HG02763 (cell line): ENCODE measurements around the gene TAF1B.

Experiments
- ATAC-seq: cut with Tn5 transposase; IDR thresholded peaks from one replicate; pipeline ENCODE4 v1.9.1; 2021; ENCODE audit warnings: mild to moderate bottlenecking, moderate library complexity; ENCODE audit not compliant: unreplicated experiment

The TAF1B gene

DNA sequence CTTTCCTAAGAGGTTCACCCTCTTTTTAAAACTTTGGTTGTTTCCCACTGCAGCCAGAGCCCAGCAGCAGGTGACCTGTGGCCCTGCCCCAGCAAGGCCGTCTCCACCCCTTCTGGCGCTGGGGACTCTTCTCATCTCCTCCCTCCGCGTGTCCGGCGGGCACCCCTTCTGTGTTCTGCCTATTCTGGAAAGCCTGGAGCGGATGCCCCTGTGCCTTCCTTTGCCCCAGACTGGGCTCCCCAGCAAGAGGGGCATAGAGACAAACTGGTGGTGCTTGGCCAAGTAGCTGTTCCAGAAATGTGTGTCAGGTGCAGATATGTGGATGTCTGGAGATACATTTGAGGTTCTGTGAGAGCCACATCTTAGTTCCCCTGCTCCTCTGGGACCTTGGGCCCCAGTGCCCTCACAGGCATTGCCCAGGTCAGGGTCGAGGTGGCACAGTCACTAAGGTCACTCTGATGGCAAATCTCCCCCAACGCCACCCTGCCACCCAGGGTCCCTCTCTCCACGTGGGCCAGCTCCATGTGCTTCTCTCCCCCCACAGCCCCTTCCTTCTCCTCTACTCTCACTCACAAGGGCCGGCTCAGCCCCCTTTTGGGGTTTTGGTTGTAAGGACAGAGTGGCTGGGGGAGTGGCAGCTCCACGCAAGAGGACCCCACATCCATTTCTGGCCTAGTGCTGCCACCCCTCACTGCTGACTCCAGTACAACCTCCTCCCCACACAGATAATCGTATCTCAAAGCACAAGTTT is 35.5 kb upstream of the TAF1B start:
- ATAC-seq: no peak

DNA sequence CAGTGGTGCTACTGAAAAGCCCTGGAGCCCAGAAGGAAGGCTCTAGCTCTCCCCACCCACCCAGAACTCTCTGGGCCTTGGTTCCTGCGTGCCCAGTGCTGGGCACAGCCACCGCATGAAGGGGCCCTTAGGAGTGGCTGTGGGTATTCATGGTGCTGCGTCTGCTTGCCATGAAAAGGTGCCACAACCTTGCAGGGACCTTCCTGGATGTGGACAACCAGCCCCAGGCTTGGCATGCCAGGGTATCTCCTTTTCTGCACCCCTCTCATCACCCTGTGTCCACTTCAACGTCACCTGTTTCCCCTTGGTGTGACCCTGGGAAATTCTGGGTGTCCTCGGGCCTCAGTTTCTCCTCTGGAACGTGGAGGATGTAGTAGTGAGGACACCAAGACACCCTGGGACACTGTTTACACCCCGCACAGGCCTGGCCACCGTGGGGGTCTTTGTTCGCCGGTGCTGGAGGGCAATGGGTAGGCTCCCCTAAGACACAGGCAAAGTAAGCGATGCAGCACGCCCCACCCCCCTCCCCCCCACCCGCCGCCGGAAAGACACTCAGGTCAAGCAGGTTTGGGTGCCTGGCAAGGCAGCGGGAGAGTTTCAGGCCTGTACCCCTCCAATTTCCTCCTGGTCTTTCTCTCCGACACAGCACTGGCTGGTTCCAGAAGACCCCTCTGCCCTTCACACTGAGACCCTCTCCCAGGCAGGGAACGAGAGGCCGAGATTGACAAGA is 34.8 kb upstream of the TAF1B start:
- no peak for ATAC-seq

DNA sequence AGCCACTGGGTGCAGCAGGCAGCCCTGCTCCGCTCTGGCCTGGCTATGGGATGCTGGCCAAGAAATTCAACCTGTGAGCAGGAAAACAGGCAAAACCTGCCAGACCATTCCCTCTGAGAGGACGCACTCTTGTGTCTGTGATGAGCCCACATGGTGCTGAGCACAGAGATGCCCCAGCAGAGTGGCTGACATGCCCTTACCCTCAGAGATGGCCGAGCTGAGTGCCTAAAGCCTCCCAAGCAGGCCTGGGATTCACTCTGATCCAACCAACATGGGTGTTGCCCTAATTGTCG is 34.3 kb upstream of the TAF1B start:
- no peak for ATAC-seq

DNA sequence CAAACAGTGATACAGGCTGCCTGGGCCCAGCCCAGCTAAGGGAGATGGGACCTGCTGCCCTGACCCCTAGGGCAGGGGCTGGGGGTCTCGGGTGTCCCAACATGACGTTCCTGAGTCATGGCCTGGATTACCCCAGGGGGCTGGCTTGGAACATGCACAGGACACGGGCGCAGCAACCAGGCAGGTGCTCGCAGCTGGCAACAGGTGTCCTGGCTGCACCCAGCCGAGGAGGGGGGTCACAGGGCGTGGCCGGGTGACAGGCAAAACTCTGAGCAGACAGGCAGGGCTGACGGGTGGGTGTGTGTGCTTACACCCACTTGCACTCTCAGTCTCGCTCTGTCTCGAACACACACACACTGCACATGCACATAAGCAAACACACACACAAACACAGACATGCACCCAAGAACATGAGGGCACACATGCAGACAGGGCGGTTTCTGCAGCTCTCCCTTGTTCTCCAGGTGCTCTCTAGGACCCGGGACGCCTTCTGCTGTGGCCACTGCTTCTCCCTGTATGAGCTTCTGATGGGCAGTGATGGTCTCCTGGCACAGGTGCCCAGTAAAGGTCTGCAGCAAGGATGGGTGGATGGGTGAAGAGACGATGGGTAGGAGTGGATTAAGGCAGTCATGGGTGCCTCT is 33.7 kb upstream of the TAF1B start:
- ATAC-seq: no peak

DNA sequence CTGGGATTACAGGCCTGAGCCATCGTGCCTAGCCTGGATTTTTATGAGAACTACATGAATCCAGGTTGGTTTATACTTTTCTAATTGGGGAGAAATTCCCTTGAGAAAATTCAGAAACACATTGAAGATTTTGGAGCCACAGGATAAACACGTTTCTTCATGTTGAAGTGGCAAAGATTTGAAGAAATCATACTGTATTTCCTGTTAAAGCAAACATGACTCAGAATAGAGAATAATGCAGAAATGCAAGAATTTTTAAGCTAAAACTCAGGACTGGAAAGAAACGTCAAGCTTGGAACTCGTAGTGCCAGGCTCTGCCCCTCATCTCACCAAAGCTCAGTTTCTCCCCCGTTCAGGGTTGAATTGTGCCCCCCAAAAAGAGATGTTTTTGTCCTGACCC is 32.1 kb upstream of the TAF1B start:
- no peak for ATAC-seq

DNA sequence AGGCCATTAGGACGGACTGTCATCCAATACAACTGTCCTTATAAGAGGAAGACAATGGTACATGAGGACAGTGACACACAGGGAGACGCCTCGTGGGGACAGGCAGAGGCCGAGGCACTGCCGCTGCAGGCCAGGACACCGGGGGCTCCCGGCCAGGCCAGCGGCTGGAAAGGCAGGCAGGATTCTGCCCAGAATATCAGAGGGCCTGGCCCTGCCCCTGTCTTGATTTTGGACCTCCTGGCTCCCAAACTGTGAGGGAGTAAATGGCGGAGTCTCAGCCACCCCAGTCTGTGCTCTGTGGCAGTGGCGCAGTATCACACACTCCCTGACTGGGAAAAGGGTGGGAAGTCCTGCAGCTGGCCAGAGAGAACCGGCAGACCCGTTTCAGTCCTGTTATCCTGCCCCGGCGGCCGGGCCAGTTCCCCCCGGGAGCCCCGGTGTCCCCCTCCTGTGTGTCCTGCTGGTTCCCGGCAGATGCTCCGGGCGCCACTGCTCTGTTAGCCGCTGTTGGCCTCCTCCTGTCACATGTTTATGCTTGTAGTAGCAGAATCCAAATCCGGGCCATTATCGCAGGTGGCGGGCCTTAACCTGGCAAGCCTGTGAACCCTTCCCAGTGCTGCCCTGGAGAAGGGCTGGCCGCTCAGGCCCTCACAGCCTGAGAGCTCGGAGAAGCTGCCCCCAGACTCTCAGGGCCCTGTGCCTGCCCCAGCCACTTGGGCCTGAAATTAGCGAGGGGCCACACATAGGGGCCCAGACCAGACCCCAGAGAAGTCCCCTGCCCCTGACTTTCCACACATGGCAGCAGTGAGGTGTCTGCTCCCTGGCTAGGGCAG is 31.4 kb upstream of the TAF1B start:
- ATAC-seq: no peak

DNA sequence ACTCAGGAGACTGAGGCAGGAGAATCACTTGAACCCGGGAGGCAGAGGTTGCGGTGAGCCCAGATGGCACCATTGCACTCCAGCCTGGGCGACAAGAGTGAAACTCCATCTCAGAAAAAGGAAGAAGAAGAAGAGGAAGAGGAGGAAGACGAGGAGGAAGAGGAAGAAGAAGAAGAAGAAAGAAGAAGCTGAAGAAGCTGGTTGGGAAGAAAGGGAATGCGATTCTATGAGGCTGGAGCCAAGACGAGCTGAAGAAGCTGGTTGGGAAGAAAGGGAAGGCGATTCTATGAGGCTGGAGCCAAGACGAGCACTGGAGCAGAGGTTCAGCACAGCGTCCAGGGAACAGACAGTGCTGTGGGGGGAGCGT is 30.3 kb upstream of the TAF1B start:
- no peak for ATAC-seq

DNA sequence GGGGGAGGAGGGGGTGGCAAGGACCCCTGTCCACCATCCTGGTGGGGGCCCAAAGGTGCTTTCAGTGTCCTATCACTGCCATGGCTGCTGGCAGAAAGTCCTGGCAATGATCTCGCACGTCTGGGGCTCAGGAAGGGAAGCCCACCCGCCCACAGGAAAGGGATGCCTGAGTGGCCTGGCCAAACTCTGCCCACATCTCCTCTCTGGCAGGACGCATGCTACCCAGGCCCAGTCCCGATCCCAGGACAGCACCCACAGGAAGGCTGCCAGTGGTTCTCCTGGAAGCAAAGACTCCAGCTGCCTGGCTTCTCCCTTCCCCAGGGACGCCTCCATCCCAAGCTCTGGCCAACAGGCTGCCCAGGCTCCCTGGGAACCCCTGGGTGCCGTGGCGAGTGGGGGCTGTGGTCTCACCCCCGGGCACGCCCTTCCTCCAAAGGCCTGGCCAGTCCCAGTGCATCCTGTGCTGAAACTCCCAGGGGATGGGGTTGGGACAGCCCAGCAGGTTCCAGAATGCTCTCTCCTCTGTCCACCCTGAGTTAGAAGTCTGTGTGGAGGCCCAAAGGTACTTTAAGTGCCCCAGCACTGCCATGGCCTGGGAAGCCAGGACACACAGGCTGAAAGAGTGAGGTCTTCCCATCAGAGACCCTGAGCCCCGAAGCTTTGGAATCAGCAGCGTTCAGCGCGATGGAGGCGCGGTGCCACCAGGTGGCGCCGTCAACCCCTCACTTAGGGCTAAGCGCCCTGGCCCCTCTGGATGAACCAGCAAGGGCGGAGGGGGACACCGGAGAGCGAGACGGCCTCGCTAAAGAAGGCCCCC is 29.8 kb upstream of the TAF1B start:
- no peak for ATAC-seq

DNA sequence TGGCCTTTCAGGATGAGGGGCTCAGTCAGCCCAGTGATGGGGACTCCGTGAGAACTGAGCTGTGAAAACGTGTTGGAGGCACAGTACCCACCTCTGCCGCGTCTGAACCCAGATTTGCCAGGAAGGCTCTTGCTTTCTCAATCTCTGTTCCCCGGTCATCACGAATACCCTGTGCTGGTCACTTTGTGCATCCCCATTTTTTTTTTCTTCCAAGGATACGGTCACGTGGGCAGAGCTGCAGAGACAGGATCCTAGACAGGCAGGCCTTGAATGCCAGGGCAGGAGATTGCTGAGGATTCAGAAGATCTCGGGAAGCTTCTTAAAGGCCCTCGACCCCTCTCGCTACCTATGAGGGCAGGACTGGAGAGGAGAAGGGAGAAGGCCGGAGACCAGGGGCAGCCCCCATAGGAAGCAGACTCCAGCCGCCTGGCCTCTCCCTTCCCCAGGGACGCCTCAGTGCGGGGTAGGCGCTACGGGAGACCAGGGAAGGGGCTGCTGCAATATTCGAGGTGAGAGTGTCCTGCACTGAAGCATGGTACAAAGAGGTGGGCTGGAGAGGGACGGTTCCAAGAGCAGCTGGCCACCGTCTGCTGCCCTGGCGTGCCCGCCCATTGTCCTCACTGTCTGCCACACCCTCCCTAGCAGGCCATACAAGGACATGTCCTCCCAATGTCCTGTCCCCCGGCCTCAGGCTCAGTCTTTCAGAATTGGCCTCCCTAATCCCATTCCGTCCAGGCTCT is 29.0 kb upstream of the TAF1B start:
- no peak for ATAC-seq

DNA sequence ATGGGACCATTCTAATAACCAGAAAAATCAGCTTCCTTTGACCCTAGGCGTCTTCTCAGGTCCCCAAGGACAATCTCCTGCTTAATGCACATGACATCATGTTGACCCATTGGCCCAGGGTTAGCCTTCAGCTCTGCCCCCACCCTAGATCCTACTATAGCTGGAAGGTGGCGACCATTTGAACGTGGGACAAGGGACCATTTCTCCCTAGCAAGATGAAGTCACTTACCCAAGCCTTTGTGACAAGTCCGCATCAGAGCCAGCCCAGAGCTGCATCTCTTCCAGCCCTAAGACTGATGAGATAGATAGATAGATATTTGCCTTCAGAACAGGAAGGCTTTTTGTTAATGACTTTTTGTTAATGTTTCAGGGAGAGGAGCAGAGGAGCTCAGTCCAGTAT is 28.2 kb upstream of the TAF1B start:
- ATAC-seq: no peak

DNA sequence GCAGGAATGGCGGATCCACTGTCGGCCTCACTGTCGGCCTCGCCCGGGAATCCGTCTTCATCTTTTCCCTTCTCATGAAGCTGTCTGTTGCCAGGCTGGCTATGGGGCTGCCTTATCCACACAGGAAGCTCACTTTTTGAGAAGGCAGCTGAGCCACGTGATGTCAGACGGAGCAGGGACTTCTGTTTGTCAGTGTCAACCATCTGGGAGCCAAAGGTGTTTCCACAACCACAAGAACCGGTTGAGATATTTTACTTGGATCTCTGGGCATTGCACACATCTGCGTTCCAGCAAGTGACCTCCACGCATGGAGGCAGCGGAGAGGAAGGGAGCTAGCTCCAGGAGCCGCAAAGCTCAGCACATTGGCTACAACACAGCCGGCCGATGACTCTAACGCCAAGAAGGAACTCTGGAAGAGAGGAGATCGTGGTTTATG is 27.4 kb upstream of the TAF1B start:
- ATAC-seq: no peak

DNA sequence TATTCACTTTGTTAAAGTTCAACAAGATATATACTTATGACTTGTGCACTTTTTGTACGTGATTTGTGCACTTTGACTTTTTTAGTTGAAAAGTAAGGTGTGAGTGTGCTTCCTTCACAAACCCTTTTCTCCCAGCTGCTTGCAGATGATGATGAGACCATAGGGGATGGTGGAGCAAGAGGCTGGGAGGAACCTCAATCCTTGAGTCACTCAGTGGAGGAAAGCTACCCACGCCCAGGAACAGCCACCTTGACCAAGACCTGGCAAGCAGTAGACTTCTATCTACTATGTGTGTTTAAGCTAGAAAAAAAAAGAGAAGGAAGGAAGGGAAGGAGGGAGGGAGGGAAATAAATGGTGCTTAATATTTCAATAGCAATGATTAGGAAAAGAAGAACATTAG is 25.2 kb upstream of the TAF1B start:
- no peak for ATAC-seq

DNA sequence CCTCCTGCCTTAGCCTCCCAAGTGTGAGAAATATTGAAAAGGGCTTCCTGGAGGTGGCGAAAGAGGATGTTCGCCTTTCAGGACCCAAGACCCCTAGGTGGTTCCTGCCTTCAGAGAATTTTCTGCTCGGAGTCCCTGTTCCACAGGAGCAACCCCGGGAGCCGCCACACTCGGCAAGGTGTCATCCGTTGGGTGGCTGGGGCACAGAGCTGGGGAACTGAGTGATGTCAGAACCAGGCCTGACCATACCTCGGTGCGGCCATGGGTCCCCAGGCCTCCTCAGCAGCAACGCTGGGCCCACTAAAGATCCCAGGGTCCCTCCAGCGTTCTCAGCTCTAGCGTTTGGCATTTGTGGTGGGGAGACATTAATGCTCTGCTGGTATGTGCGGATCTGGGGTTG is 23.7 kb upstream of the TAF1B start:
- no peak for ATAC-seq

DNA sequence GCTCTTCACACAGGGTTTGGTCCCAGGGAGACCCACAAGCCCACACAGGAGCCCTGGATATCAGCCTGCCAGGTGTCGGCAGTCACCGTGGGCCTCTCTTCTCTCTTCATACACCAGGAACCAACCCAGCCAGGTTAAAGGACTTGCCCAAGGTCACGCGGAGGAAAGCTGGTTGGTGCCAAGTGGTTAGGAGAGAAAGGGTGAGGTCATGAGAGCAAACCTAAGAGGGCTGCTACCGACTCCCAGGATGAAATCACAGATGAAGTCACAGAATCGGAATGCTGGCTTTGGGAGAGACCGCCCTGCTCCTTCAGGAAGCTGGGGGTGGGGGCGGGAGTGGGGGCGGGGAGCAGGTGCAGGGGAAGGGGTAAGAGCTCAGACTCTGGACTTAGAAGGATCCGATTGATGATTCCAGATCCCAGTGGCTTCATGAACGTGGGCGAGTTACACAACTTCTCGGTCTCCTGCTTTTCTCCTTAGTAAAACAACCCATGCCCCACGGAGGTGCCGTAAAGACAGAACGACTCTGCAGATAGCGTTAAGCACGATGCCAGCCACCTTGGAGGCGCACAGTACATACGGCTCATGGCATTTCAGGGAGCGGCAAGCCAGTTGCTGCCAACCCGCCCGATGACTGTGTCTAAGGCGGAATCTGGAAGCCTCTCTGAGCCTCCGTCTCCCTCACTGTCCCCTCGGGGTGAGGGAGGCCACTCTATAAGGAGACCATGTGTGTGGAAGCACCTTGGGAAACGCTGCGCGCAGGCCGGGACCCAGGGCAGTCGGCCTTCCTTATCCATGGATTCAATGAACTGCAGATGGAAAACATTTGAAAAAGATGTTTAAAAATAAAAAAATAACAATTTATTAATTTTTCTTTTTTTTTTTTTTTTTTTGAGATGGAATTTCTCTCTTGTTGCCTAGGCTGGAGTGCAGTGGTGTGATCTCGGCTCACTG is 23.0 kb upstream of the TAF1B start:
- no peak for ATAC-seq

DNA sequence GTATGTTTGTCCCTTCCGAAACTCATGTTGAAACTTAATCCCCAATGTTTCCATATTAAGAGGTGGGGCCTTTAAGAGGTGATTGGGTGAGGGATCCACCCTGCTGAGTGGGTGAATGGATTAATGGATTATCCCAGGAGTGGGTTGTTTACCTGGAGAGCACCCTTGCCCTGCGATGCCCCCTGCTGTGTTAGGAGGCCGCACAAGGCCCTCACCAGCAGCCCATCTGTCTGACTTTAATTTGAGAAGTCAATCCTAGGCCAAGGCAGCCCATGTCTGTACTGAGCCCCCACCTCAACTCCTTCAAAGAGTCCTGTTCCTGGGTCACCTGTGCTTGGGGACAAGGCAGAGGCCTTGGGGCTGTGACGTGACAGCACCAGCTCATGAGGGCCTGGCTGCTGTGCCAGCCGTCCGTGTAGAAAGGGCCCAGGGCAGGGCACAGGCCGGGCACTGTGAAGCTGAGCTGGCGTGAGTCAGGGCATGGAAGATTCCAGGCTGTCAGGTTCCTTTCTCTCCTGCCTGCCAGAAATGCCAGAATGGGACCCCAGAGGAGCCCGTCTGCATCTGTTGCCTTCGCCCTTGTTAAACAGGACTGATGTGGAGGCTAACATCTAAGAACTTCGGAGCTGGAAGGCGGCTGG is 21.3 kb upstream of the TAF1B start:
- no peak for ATAC-seq

DNA sequence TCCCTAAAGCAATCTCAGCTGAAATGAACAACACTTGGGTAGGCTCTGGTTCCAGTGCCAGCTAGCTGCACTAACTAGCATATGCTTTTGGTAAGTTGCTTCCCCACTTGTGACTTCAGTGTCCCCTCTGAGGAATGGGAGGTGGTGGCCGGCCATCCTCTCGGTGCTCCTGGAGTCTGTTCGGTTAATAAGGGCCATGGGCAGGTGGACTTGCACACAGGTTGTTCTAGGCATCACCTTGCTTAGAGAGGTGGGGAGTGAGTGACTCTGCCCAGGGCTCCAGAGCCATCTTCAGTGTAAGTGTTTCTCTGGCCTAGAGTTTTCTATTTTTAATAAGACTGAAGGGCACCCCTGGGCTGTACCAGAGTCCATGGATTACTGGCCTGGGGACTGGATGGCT is 18.8 kb upstream of the TAF1B start:
- no peak for ATAC-seq

DNA sequence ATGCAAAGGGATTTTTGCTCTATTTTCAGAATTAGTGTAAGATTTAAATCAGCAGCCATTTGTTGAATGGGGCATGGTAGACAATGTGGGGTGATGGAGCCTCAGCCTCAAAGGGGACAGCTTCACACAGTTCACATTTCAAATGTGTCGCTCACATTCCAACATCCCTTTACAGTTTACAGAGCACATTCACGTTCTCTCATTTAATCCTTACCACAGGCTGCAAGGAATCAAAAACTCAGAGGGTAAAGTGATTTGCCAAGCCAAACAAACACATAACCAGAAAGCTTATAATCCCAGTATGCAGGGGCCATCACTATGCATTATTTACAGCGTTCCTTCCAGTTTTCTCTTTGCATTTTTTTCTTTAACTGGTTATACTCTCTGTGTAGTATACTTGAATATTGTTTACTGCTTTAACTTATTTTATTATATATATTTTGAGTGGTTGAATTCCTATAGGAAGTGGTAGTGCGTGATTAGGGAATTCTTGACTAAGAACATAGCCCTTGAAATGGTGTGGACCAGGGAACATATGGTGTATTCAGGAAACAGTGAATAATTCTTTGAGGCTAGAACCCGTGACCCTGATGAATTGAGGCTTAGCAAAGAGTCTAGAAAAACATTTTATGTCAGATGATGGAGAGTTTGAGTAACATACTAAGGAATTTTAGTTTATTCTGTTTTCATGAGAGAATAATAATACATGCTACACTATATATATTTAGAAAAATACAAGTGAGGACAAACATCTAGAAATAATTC is 18.1 kb upstream of the TAF1B start:
- ATAC-seq: no peak

DNA sequence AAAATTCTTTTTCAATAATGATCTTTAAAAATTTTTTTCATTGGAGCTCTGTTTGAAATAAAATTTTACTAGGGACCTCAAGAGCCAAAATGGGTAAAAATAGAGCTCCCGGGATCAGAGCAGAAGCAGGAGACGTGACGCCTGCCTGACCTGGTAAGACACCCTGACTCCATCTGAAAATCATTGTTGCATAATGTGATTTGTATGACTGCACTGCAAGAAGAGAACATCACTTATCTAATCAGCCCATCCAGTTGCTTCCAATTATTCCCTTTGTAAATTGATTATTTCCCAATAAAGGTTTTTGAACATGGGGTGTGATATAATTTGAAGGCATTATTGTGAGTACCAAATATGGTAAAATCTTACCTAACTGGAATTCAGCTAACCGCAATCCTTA is 17.1 kb upstream of the TAF1B start:
- ATAC-seq: no peak
